A673 (cell line): ENCODE results near the gene FHIT. TPM values are rescaled to one million over a fixed set of nuclear protein-coding genes. Genes with fewer than 3 reads are reported as not detected.

ENCODE experiments used
- BruUV-seq: library from RNA; stranded (reverse); fragments of 400-500 nt; replicated peaks from 2 replicates; lab custom pipeline; 2021; lab: Mats Ljungman, UMichigan
- CTCF ChIA-PET: fragments of 300-600 bp; sonication (Branson Sonifier 250); formaldehyde crosslinking; loops from one replicate; lab custom pipeline; 2022; ENCODE audit warnings: antibody characterized with exemption; lab: Charles Lee
- POLR2A ChIA-PET: fragments of 300-600 bp; sonication (Branson Sonifier 250); formaldehyde crosslinking; loops from one replicate; lab custom pipeline; 2022; ENCODE audit warnings: antibody characterized with exemption; ENCODE audit not compliant: low non-redundant PET; lab: Charles Lee
- DNase-seq: peaks from one replicate; pipeline ENCODE4 v3.0.0-alpha.2; 2015; ENCODE audit warnings: low spot score
- H3K27ac ChIP-seq: fragments of 200-600 bp; sonication (generic); 2 replicates; pipeline ENCODE4 v1.5.1; 2016; ENCODE audit warnings: mixed run types, low read depth, mild to moderate bottlenecking, mixed read lengths, antibody characterized with exemption, low read length; ENCODE audit not compliant: poor library complexity, severe bottlenecking
- H3K27me3 ChIP-seq: fragments of 200-600 bp; sonication (generic); replicated peaks from 2 replicates; pipeline ENCODE4 v1.6.1; 2017; ENCODE audit warnings: mixed run types, low read depth, mild to moderate bottlenecking, mixed read lengths, antibody characterized with exemption, low read length; ENCODE audit not compliant: insufficient read depth, poor library complexity
- H3K36me3 ChIP-seq: fragments of 200-600 bp; sonication (generic); 2 replicates; pipeline ENCODE4 v1.6.1; 2016; ENCODE audit warnings: mixed run types, mild to moderate bottlenecking, mixed read lengths, antibody characterized with exemption, low read length; ENCODE audit not compliant: insufficient read depth, poor library complexity, severe bottlenecking
- H3K4me1 ChIP-seq: fragments of 200-600 bp; sonication (generic); 2 replicates; pipeline ENCODE4 v1.6.1; 2017; ENCODE audit warnings: mixed run types, mild to moderate bottlenecking, mixed read lengths, antibody characterized with exemption, low read length; ENCODE audit not compliant: insufficient read depth, poor library complexity, severe bottlenecking
- H3K4me3 ChIP-seq: fragments of 200-600 bp; sonication (generic); 2 replicates; pipeline ENCODE4 v1.5.1; 2016; ENCODE audit warnings: low read depth, mixed run types, mild to moderate bottlenecking, mixed read lengths, low read length; ENCODE audit not compliant: poor library complexity, severe bottlenecking
- H3K9me3 ChIP-seq: fragments of 200-600 bp; sonication (generic); 2 replicates; pipeline ENCODE4 v1.6.1; 2016; ENCODE audit warnings: mixed run types, low read depth, mild to moderate bottlenecking, mixed read lengths, antibody characterized with exemption, low read length; ENCODE audit not compliant: poor library complexity, severe bottlenecking
- CTCF ChIP-seq: fragments of 300-800, 200-600 bp; sonication (generic); conservative IDR thresholded peaks from 2 replicates; pipeline ENCODE4 v1.5.1; 2017; ENCODE audit warnings: low read depth, mild to moderate bottlenecking, antibody characterized with exemption, low read length, moderate library complexity, mixed read lengths
- EZH2 ChIP-seq: fragments of 200-600 bp; sonication (generic); IDR thresholded peaks from 2 replicates; pipeline ENCODE4 v1.6.1; 2017; ENCODE audit warnings: borderline replicate concordance, low read depth, mild to moderate bottlenecking, mixed read lengths, antibody characterized with exemption, low read length; ENCODE audit not compliant: poor library complexity, severe bottlenecking
- intact Hi-C: fragments of 100-400 bp; cut with micrococcal nuclease; formaldehyde crosslinking; loops from one replicate; pipeline ENCODE4 v1.10.0; 2022; ENCODE audit not compliant: unreplicated experiment
- total RNA-seq: library from RNA; stranded (reverse); gene quantifications from 2 replicates; pipeline ENCODE4 v1.2.3, GENCODE V29; 2021

The FHIT gene
- total RNA-seq, 1 experiment from 2014 or later, result not detected

GRCh38 chr3:59829527-59829926, 1421.7 kb downstream of the FHIT start:
- no TSS peak for BruUV-seq
- DNase-seq, result no peak
- TF ChIP-seq EZH2 (no peak), CTCF (no peak)
- H3K9me3 ChIP-seq, result no peaks in the 10 kb centered on the region
- H3K27me3 ChIP-seq, result no peaks in the 10 kb centered on the region
- H3K4me1 ChIP-seq, result no peaks in the 10 kb centered on the region
- intact Hi-C loops, result no loop called here
- H3K27ac ChIP-seq, result no peak overlapping the region
- CTCF ChIA-PET, result no interaction called here
- H3K36me3 ChIP-seq, result no peaks in the 10 kb centered on the region
- POLR2A ChIA-PET, result no interaction called here
- H3K4me3 ChIP-seq, result no peak overlapping the region

GRCh38 chr3:59824876-59825275, 1426.4 kb downstream of the FHIT start:
- Histone ChIP-seq H3K27ac (no peak overlapping the region), H3K9me3 (no peaks in the 10 kb centered on the region), H3K27me3 (no peaks in the 10 kb centered on the region), H3K4me3 (no peak overlapping the region), H3K36me3 (no peaks in the 10 kb centered on the region), H3K4me1 (no peaks in the 10 kb centered on the region)
- intact Hi-C loops, result no loop called here
- ChIA-PET CTCF (no interaction called here), POLR2A (no interaction called here)
- no TSS peak for BruUV-seq
- TF ChIP-seq CTCF (no peak), EZH2 (no peak)
- DNase-seq, result no peak

- Histone ChIP-seq H3K9me3 (no peaks in the 10 kb centered on the region), H3K27me3 (no peaks in the 10 kb centered on the region), H3K4me1 (no peaks in the 10 kb centered on the region), H3K4me3 (no peak overlapping the region), H3K27ac (no peak overlapping the region), H3K36me3 (no peaks in the 10 kb centered on the region)
- no peak for TF ChIP-seq CTCF
- no peak for TF ChIP-seq EZH2
- ChIA-PET POLR2A (no interaction called here), CTCF (no interaction called here)
- intact Hi-C loops, result no loop called here
- DNase-seq, result no peak
- no TSS peak for BruUV-seq
Measured at GRCh38 chr3:59821274-59821673, 1430.0 kb downstream of the FHIT start.
